ENCODE data around the gene LRMDA.

The LRMDA gene

DNA sequence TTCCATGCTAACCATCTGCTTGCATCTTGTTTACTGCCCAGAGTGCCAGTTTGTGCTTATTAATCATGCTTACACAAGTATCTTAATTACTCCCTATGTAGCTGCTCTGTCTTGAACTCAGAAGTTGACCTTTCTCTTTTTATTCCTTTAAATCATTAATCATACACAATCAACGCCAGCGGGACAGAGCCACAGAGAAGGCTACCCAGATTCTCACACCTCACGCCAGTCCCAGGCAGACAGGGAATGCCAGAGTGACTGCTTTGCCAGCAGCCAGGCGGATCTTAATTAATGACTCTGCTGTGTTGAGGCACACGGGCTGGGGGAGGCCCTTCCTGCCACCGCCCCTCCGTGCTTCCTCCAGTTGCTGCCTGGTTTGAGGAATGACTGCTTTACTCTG lies 229.4 kb downstream of the LRMDA start:
- Histone ChIP-seq H4K91ac (ENCODE audit: low read length) (peak overlapping the region; percentile 19), H3K27ac (ENCODE audit: low read length, poor library complexity, severe bottlenecking) (no peak overlapping the region), H3K79me1 (replicated peaks; ENCODE audit: low read length, poor library complexity, severe bottlenecking) (no peaks in the 10 kb centered on the region), H4K8ac (ENCODE audit: low read length) (no peak overlapping the region), H3K9ac (ENCODE audit: low read length) (no peak overlapping the region), H2BK120ac (ENCODE audit: low read depth, low read length) (no peak overlapping the region), H3K4me2 (ENCODE audit: low read length, poor library complexity, severe bottlenecking) (no peak overlapping the region), H2AFZ (ENCODE audit: low read depth, low read length) (no peak overlapping the region), H2AK5ac (ENCODE audit: low read length, severe bottlenecking) (no peak overlapping the region), H3K4ac (ENCODE audit: low read depth in 1 of 2, low read length in 2 of 2) (peak overlapping the region in 1 of 2 experiments; percentile 85), H3K4me1 (ENCODE audit: control insufficient read depth, insufficient read depth, low read depth, low read length) (no peaks in the 10 kb centered on the region), H3K4me3 (ENCODE audit: insufficient read depth in 1 of 2, low read depth in 1 of 2, low read length in 2 of 2) (no peak overlapping the region), H2BK5ac (ENCODE audit: low read depth, low read length, poor library complexity, severe bottlenecking) (no peak overlapping the region), H3K14ac (ENCODE audit: low read length in 2 of 2) (no peak overlapping the region), H2BK12ac (ENCODE audit: low read length in 2 of 2) (peak overlapping the region in 1 of 2 experiments; percentile 99), H3K27me3 (ENCODE audit: control insufficient read depth in 1 of 2, insufficient read depth in 1 of 2, low read length in 2 of 2) (peaks cover 0 to 39% of the 10 kb centered on the region in 2 experiments), H3K9me3 (ENCODE audit: control insufficient read depth, low read length) (no peaks in the 10 kb centered on the region), H2BK15ac (ENCODE audit: low read depth, poor library complexity, severe bottlenecking) (no peak overlapping the region), H3K18ac (ENCODE audit: low read depth in 1 of 2, low read length in 2 of 2) (peak overlapping the region; percentile 35 to 92), H3K36me3 (ENCODE audit: control insufficient read depth in 1 of 2, insufficient read depth in 2 of 2, low read depth in 1 of 2, low read length in 2 of 2) (no peaks in the 10 kb centered on the region), H3K23ac (ENCODE audit: low read length in 2 of 2) (no peak overlapping the region)
- WGBS, result 23% methylated on average over 7 of the region's 7 CpGs
- DNase-seq, result peak; percentile 29

- no peak overlapping the region for H3K14ac ChIP-seq (ENCODE audit: low read length in 2 of 2)
- H4K8ac ChIP-seq (ENCODE audit: low read length), result no peak overlapping the region
- no peak overlapping the region for H4K91ac ChIP-seq (ENCODE audit: low read length)
- H2BK120ac ChIP-seq (ENCODE audit: low read depth, low read length), result no peak overlapping the region
- no peak overlapping the region for H2AK5ac ChIP-seq (ENCODE audit: low read length, severe bottlenecking)
- no peaks in the 10 kb centered on the region for H3K9me3 ChIP-seq (ENCODE audit: control insufficient read depth, low read length)
- no peak overlapping the region for H3K4ac ChIP-seq (ENCODE audit: low read depth in 1 of 2, low read length in 2 of 2)
- no peaks in the 10 kb centered on the region for H3K79me1 ChIP-seq (replicated peaks; ENCODE audit: low read length, poor library complexity, severe bottlenecking)
- no peak overlapping the region for H3K4me3 ChIP-seq (ENCODE audit: insufficient read depth in 1 of 2, low read depth in 1 of 2, low read length in 2 of 2)
- no peak overlapping the region for H2BK5ac ChIP-seq (ENCODE audit: low read depth, low read length, poor library complexity, severe bottlenecking)
- H3K18ac ChIP-seq (ENCODE audit: low read depth in 1 of 2, low read length in 2 of 2), result no peak overlapping the region
- peak; percentile 93 for DNase-seq
- H3K9ac ChIP-seq (ENCODE audit: low read length), result no peak overlapping the region
- H3K36me3 ChIP-seq (ENCODE audit: control insufficient read depth in 1 of 2, insufficient read depth in 2 of 2, low read depth in 1 of 2, low read length in 2 of 2), result no peaks in the 10 kb centered on the region
- no peak overlapping the region for H2BK12ac ChIP-seq (ENCODE audit: low read length in 2 of 2)
- H3K27me3 ChIP-seq (ENCODE audit: control insufficient read depth in 1 of 2, insufficient read depth in 1 of 2, low read length in 2 of 2), result peaks cover 0 to 36% of the 10 kb centered on the region in 2 experiments
- H2AFZ ChIP-seq (ENCODE audit: low read depth, low read length), result no peak overlapping the region
- H3K23ac ChIP-seq (ENCODE audit: low read length in 2 of 2), result no peak overlapping the region
- H2BK15ac ChIP-seq (ENCODE audit: low read depth, poor library complexity, severe bottlenecking), result no peak overlapping the region
- 13% methylated on average over 3 of the region's 3 CpGs for WGBS
- H3K27ac ChIP-seq (ENCODE audit: low read length, poor library complexity, severe bottlenecking), result no peak overlapping the region
- no peak overlapping the region for H3K4me2 ChIP-seq (ENCODE audit: low read length, poor library complexity, severe bottlenecking)
- H3K4me1 ChIP-seq (ENCODE audit: control insufficient read depth, insufficient read depth, low read depth, low read length), result no peaks in the 10 kb centered on the region
These were observed 231.3 kb downstream of the LRMDA start for GRCh38 chr10:75662715-75663114.

- peak overlapping the region; percentile 84 to 91 for H3K18ac ChIP-seq (ENCODE audit: low read depth in 1 of 2, low read length in 2 of 2)
- H3K36me3 ChIP-seq (ENCODE audit: control insufficient read depth in 1 of 2, insufficient read depth in 2 of 2, low read depth in 1 of 2, low read length in 2 of 2), result no peaks in the 10 kb centered on the region
- H2AK5ac ChIP-seq (ENCODE audit: low read length, severe bottlenecking), result no peak overlapping the region
- H2AFZ ChIP-seq (ENCODE audit: low read depth, low read length), result no peak overlapping the region
- no peak overlapping the region for H3K27ac ChIP-seq (ENCODE audit: low read length, poor library complexity, severe bottlenecking)
- no peak overlapping the region for H3K9ac ChIP-seq (ENCODE audit: low read length)
- H2BK120ac ChIP-seq (ENCODE audit: low read depth, low read length), result peak overlapping the region; percentile 21
- H3K4me2 ChIP-seq (ENCODE audit: low read length, poor library complexity, severe bottlenecking), result no peak overlapping the region
- H2BK5ac ChIP-seq (ENCODE audit: low read depth, low read length, poor library complexity, severe bottlenecking), result no peak overlapping the region
- H2BK12ac ChIP-seq (ENCODE audit: low read length in 2 of 2), result peak overlapping the region; percentile 49 to 72
- H3K4me3 ChIP-seq (ENCODE audit: insufficient read depth in 1 of 2, low read depth in 1 of 2, low read length in 2 of 2), result no peak overlapping the region
- DNase-seq, result peak; percentile 29
- whole genome bisulfite sequencing, result 92% methylated on average over 3 of the region's 3 CpGs
- no peak overlapping the region for H2BK15ac ChIP-seq (ENCODE audit: low read depth, poor library complexity, severe bottlenecking)
- no peaks in the 10 kb centered on the region for H3K79me1 ChIP-seq (replicated peaks; ENCODE audit: low read length, poor library complexity, severe bottlenecking)
- no peak overlapping the region for H3K23ac ChIP-seq (ENCODE audit: low read length in 2 of 2)
- peak overlapping the region; percentile 62 for H4K91ac ChIP-seq (ENCODE audit: low read length)
- H4K8ac ChIP-seq (ENCODE audit: low read length), result no peak overlapping the region
- H3K4me1 ChIP-seq (ENCODE audit: control insufficient read depth, insufficient read depth, low read depth, low read length), result no peaks in the 10 kb centered on the region
- H3K4ac ChIP-seq (ENCODE audit: low read depth in 1 of 2, low read length in 2 of 2), result peak overlapping the region; percentile 1 to 67
- peak overlapping the region in 1 of 2 experiments; percentile 44 for H3K14ac ChIP-seq (ENCODE audit: low read length in 2 of 2)
- H3K9me3 ChIP-seq (ENCODE audit: control insufficient read depth, low read length), result no peaks in the 10 kb centered on the region
- H3K27me3 ChIP-seq (ENCODE audit: control insufficient read depth in 1 of 2, insufficient read depth in 1 of 2, low read length in 2 of 2), result peaks cover 0 to 31% of the 10 kb centered on the region in 2 experiments
These were observed 232.7 kb downstream of the LRMDA start for GRCh38 chr10:75663947-75664664.

DNA sequence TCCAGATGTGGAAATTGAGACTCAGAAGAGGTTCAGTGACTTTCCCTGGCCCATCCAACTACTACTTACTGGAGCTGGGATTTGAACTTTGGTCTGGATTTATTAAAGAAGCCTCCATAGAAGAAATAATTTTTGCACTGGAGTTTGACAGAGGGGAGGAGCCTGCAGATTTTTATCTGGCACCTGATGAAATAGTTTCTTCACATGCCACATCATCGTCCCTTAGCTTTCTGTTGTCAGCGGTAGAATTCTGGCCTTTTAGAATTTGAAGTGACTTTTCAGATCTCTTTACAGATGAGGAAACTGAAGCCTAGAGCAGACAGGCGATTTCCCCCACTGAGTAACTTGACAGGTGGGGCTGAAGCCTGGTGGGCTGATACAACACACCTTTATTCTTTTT lies 233.5 kb downstream of the LRMDA start:
- no peaks in the 10 kb centered on the region for H3K9me3 ChIP-seq (ENCODE audit: control insufficient read depth, low read length)
- peaks cover 0 to 31% of the 10 kb centered on the region in 2 experiments for H3K27me3 ChIP-seq (ENCODE audit: control insufficient read depth in 1 of 2, insufficient read depth in 1 of 2, low read length in 2 of 2)
- H3K23ac ChIP-seq (ENCODE audit: low read length in 2 of 2), result no peak overlapping the region
- no peak overlapping the region for H4K8ac ChIP-seq (ENCODE audit: low read length)
- no peak overlapping the region for H3K18ac ChIP-seq (ENCODE audit: low read depth in 1 of 2, low read length in 2 of 2)
- DNase-seq, result no peak
- no peak overlapping the region for H2BK120ac ChIP-seq (ENCODE audit: low read depth, low read length)
- no peak overlapping the region for H3K4me3 ChIP-seq (ENCODE audit: insufficient read depth in 1 of 2, low read depth in 1 of 2, low read length in 2 of 2)
- no peak overlapping the region for H2BK5ac ChIP-seq (ENCODE audit: low read depth, low read length, poor library complexity, severe bottlenecking)
- H3K9ac ChIP-seq (ENCODE audit: low read length), result no peak overlapping the region
- WGBS, result 83% methylated on average over 2 of the region's 3 CpGs
- no peak overlapping the region for H3K4ac ChIP-seq (ENCODE audit: low read depth in 1 of 2, low read length in 2 of 2)
- no peaks in the 10 kb centered on the region for H3K36me3 ChIP-seq (ENCODE audit: control insufficient read depth in 1 of 2, insufficient read depth in 2 of 2, low read depth in 1 of 2, low read length in 2 of 2)
- no peak overlapping the region for H4K91ac ChIP-seq (ENCODE audit: low read length)
- no peak overlapping the region for H3K27ac ChIP-seq (ENCODE audit: low read length, poor library complexity, severe bottlenecking)
- H3K4me1 ChIP-seq (ENCODE audit: control insufficient read depth, insufficient read depth, low read depth, low read length), result no peaks in the 10 kb centered on the region
- no peak overlapping the region for H3K4me2 ChIP-seq (ENCODE audit: low read length, poor library complexity, severe bottlenecking)
- H3K14ac ChIP-seq (ENCODE audit: low read length in 2 of 2), result no peak overlapping the region
- no peaks in the 10 kb centered on the region for H3K79me1 ChIP-seq (replicated peaks; ENCODE audit: low read length, poor library complexity, severe bottlenecking)
- H2BK15ac ChIP-seq (ENCODE audit: low read depth, poor library complexity, severe bottlenecking), result no peak overlapping the region
- H2AK5ac ChIP-seq (ENCODE audit: low read length, severe bottlenecking), result no peak overlapping the region
- no peak overlapping the region for H2AFZ ChIP-seq (ENCODE audit: low read depth, low read length)
- H2BK12ac ChIP-seq (ENCODE audit: low read length in 2 of 2), result no peak overlapping the region

All from mesenchymal stem cell (in vitro differentiated cells and primary cell).